GM20431 (cell line): ENCODE measurements around the gene AQP6.

Experiments used
- in situ Hi-C: fragments of 300-500 bp; cut with MseI, MboI; formaldehyde crosslinking; loops from one replicate; pipeline ENCODE4 v1.15.0; 2020; ENCODE audit warnings: low sequenced_read_pairs; ENCODE audit not compliant: unreplicated experiment

Gene AQP6

DNA sequence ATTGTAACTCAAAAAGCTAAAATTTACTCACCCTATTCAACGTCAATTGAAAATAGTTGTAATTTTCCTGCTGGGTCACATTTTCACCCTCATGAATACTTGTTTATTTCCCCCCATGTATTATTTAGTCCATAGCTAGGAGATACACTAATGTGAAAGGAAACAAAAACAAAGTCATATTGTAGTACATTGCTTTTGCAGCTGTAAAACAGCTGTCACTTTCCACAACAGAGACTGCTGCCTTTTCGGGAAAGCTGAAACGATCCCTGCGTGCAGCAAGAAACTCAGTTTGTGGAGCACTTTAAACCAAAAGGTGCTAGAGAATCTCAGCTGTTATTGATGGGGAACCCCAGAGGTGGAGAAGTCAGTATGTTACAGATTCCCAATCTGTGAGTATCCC lies 48.3 kb downstream of the AQP6 start:
- in situ Hi-C loops: no loop called here

DNA sequence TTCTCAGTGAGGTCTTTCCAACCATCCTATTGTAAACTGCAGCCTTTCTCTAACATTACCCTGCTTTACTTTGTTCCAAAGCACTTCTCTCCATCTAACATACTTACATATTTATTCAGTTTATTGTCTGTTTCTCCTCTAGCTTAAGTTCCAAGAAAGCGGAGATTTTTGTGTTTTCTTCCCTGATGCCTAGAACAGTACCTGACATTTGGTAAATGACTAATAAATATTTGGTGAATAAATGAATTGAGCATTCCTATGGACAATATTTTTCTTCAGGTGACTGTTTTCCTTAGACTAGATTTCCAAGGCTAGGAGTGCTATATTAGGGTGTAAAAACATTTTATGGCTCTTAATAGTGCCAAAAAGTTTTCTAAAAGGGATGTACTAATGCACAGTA lies 50.2 kb downstream of the AQP6 start:
- in situ Hi-C loops: no loop called here

DNA sequence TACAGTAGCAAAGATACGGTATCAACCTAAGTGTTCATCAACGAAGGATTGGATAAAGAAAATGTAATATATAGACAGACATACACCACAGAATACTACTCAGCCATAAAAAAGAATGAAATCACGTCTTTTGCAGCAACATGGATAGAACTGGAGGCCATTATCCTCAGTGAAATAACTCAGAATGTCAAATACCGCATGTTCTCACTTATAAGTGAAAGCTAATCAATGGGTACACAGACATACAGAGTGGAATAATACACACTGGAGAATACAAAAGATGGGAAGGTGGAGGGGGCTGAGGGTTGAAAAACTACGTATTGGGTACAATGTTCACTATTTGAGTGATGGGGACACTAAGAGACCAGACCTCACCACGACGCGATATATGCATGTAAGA lies 51.5 kb downstream of the AQP6 start:
- in situ Hi-C loops: no loop called here

DNA sequence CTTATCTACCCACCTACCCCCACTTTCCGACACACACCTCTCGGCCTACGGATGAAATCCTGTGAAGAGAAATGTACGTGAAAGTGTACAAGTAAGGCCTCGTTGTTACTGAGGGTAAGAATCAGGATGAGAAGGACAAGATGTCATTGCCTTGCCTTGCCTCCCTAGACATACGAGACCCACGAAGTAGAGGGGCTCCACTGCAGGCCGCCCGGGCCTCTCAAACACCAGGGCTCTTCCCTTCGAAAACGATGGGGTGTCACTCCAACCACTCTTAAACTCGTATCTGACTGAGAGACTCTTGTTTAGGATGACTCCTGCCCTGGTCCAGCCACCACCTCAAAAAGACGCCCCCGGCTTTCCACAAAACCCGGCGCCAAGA lies 52.0 kb downstream of the AQP6 start:
- in situ Hi-C loops: no loop called here

DNA sequence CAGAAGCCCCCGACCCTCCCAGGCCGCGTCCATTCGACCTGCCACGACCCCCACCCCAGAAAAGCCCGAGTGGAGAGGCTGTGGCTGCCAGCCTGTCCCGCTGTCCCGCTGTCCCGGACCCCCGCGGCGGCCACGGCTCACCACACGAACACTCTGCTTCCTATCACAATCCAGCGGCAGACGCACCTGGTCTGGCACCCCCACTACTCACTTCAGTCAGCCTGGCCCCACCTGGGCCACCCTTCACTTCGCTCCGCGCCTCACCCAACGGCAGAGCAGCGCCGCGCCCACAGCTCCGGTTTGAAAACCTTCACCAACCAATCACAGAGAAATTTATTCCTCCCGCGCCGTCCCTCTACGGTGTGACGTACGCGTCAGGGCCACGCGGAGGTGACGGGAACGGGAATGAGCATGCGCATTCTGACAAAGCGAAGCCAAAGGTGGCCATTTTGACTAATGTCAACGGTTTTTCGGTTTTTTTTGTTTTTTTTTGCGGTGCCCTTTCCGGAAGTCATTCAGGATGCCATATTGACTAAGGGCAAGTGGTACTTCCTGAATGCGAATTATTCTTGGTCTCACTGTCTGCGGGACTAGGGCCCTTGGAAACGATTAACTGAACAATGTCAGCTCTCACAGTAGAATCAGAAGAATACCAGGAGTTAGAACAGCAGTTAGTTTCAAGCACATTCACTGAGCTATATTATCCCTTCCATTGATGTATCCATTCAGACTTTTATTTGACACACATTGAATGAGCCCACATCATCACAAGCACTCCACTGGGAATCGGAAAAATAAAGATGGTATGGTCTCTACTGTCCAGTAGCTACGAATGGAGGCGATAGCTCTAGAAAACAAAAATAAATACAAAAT lies 52.7 kb downstream of the AQP6 start, which contains the start of gene RACGAP1:
Gene RACGAP1 (minus strand): TSS at position 308 of the 873 bp plus-strand sequence. CDS start 8,779 bp downstream, outside the sequence.
- in situ Hi-C loops: no loop called here

DNA sequence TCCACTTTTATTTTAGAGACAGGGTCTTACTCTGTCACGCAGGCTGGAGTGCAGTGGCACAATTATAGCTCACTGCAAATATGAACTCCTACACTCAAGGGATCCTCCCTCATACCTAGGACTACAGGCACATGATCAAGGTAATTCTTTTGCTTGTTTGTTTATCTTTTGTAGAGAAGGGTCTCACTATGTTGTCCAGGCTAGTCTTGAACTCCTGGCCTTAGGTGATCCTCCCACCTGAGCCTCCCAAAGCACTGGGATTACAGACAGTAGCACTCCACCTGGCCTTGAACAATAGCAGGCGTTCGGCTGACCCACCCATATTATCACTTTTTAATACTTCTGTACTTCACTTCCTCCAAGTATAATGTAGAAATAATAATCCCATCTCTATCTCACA lies 53.9 kb downstream of the AQP6 start:
- in situ Hi-C loops: no loop called here
